Loucy (cell line): ENCODE results near the gene PKP1.

ENCODE experiments used
- H2AFZ ChIP-seq: fragments of 200-600 bp; sonication (generic); 2 replicates; pipeline ENCODE4 v1.6.0; 2016; ENCODE audit warnings: antibody characterized with exemption, mild to moderate bottlenecking, low read length, moderate library complexity
- H3F3A ChIP-seq: fragments of 200-600 bp; 2 replicates; pipeline ENCODE4 v1.6.0; 2016; ENCODE audit warnings: antibody characterized with exemption, low read depth, mild to moderate bottlenecking
- H3K27me3 ChIP-seq: fragments of 200-600 bp; sonication (generic); 2 replicates; pipeline ENCODE4 v1.6.1; 2014; ENCODE audit warnings: low read length, mild to moderate bottlenecking; ENCODE audit not compliant: insufficient read depth, poor library complexity, severe bottlenecking
- H3K36me3 ChIP-seq: fragments of 200-600 bp; sonication (generic); 2 replicates; pipeline ENCODE4 v1.6.1; 2016; ENCODE audit warnings: low read length; ENCODE audit not compliant: insufficient read depth
- H3K4me1 ChIP-seq: fragments of 200-600 bp; sonication (generic); 2 replicates; pipeline ENCODE4 v1.5.1; 2014; ENCODE audit warnings: low read length, mild to moderate bottlenecking; ENCODE audit not compliant: insufficient read depth, poor library complexity, severe bottlenecking
- H3K4me2 ChIP-seq: fragments of 200-600 bp; sonication (generic); 2 replicates; pipeline ENCODE4 v1.6.0; 2014; ENCODE audit warnings: antibody characterized with exemption, low read length, low read depth, mild to moderate bottlenecking; ENCODE audit not compliant: poor library complexity, severe bottlenecking
- H3K4me3 ChIP-seq: fragments of 200-600 bp; sonication (generic); 2 replicates; pipeline ENCODE4 v1.5.1; 2014; ENCODE audit warnings: low read length, mild to moderate bottlenecking, mixed read lengths; ENCODE audit not compliant: poor library complexity, severe bottlenecking
- H3K79me2 ChIP-seq: fragments of 200-600 bp; sonication (generic); 2 replicates; pipeline ENCODE4 v1.6.1; 2014; ENCODE audit warnings: low read length; ENCODE audit not compliant: insufficient read depth
- H3K9ac ChIP-seq: fragments of 200-600 bp; sonication (generic); 2 replicates; pipeline ENCODE4 v1.6.0; 2014; ENCODE audit warnings: mild to moderate bottlenecking, low read depth, low read length, moderate library complexity; ENCODE audit not compliant: poor library complexity, severe bottlenecking
- H3K9me2 ChIP-seq: fragments of 200-600 bp; sonication (generic); replicated peaks from 2 replicates; pipeline ENCODE4 v1.6.1; 2016; ENCODE audit warnings: low read depth, low read length, mixed read lengths
- H3K9me3 ChIP-seq: fragments of 200-600 bp; sonication (generic); 2 replicates; pipeline ENCODE4 v1.6.1; 2014; ENCODE audit warnings: mild to moderate bottlenecking, antibody characterized with exemption, low read length, low read depth; ENCODE audit not compliant: insufficient read depth
- H4K20me1 ChIP-seq: fragments of 200-600 bp; sonication (generic); 2 replicates; pipeline ENCODE4 v1.6.0; 2014; ENCODE audit warnings: antibody characterized with exemption, low read length, mild to moderate bottlenecking; ENCODE audit not compliant: insufficient read depth, poor library complexity, severe bottlenecking
- CTCF ChIP-seq: fragments of 200-600 bp; sonication (generic); conservative IDR thresholded peaks from 2 replicates; pipeline ENCODE4 v1.5.1; 2014; ENCODE audit warnings: mild to moderate bottlenecking, antibody characterized with exemption, low read length
- EZH2phosphoT487 ChIP-seq: fragments of 200-600 bp; IDR thresholded peaks from 2 replicates; pipeline ENCODE4 v1.6.1; 2018; ENCODE audit warnings: antibody characterized with exemption, mild to moderate bottlenecking, moderate library complexity, borderline replicate concordance

The PKP1 gene

DNA sequence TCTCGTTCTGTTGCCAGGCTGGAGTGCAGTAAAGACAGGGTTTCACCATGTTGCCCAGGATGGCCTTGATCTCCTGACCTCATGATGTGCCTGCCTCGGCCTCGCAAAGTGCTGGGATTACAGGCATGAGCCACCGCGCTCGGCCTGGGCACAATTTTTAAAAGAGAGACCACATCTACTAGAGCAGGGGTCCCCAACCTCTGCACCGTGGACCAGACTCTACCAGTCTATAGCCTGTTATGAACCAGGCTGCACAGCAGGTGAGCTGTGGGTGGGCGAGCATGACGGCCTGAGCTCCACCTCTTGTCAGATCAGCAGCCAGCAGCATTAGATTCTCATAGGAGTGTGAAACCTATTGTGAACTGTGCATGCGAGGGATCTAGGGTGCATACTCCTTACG lies 73.4 kb downstream of the PKP1 start:
- H3K4me2 ChIP-seq: no peak overlapping the region
- no peaks in the 10 kb centered on the region for H3K79me2 ChIP-seq
- H3F3A ChIP-seq: no peaks in the 10 kb centered on the region
- no peaks in the 10 kb centered on the region for H3K4me1 ChIP-seq
- H3K36me3 ChIP-seq: no peaks in the 10 kb centered on the region
- H3K4me3 ChIP-seq: no peak overlapping the region
- H3K9me2 ChIP-seq: no peaks in the 10 kb centered on the region
- TF ChIP-seq CTCF (no peak), EZH2phosphoT487 (no peak)
- H3K9me3 ChIP-seq: no peaks in the 10 kb centered on the region
- no peaks in the 10 kb centered on the region for H4K20me1 ChIP-seq
- no peak overlapping the region for H3K9ac ChIP-seq
- H2AFZ ChIP-seq: no peak overlapping the region
- no peaks in the 10 kb centered on the region for H3K27me3 ChIP-seq

DNA sequence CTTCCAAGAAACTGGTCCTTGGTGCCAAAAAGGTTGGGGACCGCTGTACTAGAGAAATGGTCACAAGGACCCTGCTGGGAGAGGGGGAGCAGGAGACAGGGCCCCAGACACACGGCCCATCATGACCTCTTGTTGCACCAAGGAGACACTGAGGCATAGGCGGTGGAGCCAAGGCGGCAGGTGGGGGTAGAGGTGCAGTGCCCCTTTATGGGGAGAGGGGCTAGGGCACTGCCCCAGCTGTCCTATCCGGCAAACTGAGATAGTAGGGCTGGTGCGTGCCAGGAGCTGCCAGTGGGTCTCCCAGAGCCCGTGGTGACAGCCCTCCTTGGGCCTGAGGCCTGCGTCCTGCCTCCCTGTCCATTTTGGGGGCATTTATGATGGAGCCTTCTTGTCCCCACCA lies 73.9 kb downstream of the PKP1 start:
- no peak overlapping the region for H3K4me2 ChIP-seq
- H3F3A ChIP-seq: no peaks in the 10 kb centered on the region
- H3K9me2 ChIP-seq: no peaks in the 10 kb centered on the region
- H3K27me3 ChIP-seq: no peaks in the 10 kb centered on the region
- H3K36me3 ChIP-seq: no peaks in the 10 kb centered on the region
- H3K4me1 ChIP-seq: no peaks in the 10 kb centered on the region
- H3K79me2 ChIP-seq: no peaks in the 10 kb centered on the region
- no peak overlapping the region for H3K9ac ChIP-seq
- H3K4me3 ChIP-seq: no peak overlapping the region
- H3K9me3 ChIP-seq: no peaks in the 10 kb centered on the region
- H2AFZ ChIP-seq: no peak overlapping the region
- TF ChIP-seq EZH2phosphoT487 (no peak), CTCF (no peak)
- H4K20me1 ChIP-seq: no peaks in the 10 kb centered on the region

DNA sequence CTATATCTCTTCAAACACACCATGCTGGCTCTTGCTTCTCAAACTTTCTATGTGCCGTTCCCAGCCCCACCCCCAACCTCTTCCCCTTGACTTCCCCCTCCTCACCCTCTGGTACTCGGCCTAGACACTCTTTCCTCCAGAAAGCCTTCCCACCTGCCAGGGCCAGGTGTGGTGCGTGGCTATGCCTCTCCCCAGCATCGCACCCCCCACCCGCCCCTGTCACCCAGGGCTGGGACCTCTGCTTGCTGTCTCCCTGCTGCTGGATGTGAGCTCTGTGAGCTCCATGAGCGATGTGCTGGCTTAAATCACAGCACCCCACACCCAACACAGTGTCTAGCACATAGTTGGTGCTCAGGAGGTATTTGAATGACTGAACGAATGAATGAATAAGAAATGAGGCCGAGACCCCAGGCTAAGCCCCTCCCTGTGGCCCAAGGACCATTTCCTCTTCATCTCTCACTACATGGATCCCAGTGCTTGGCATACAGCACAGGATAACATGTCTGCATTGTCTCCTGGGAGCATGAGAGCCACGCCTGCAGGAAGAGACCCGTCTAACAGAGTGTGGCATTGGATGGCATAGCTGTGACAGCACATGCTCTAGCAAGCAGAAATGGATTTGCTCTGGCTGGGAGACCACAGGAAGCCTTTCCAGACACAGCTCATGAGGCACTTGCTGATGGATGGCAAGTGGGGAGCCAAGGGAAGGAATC lies 74.5 kb downstream of the PKP1 start:
- no peaks in the 10 kb centered on the region for H3K9me2 ChIP-seq
- H3K9ac ChIP-seq: no peak overlapping the region
- no peaks in the 10 kb centered on the region for H3K27me3 ChIP-seq
- H4K20me1 ChIP-seq: no peaks in the 10 kb centered on the region
- H3K9me3 ChIP-seq: no peaks in the 10 kb centered on the region
- H3F3A ChIP-seq: no peaks in the 10 kb centered on the region
- H2AFZ ChIP-seq: no peak overlapping the region
- no peak overlapping the region for H3K4me2 ChIP-seq
- TF ChIP-seq EZH2phosphoT487 (no peak), CTCF (no peak)
- H3K36me3 ChIP-seq: no peaks in the 10 kb centered on the region
- H3K79me2 ChIP-seq: no peaks in the 10 kb centered on the region
- no peaks in the 10 kb centered on the region for H3K4me1 ChIP-seq
- no peak overlapping the region for H3K4me3 ChIP-seq
